ENCODE measurements around the gene SP6.

SP6 gene

GRCh38 chr17:47811709-47812108 is 39.3 kb downstream of the SP6 start:
- CTCF ChIA-PET, result interaction anchor here (0.8 kb wide), 1 partner anchor 79 kb away, joined by 3 read pairs; the partner anchor contains the start of gene TBX21
- POLR2A ChIA-PET, result no interaction called here
- TF ChIP-seq CTCF (IDR thresholded peaks at IDR 0.05; ENCODE audit: control extremely low read depth, extremely low read depth, low read depth, missing control alignments), result no peak
- no peak for DNase-seq (ENCODE audit: extremely low spot score)

GRCh38 chr17:47810901-47811635 is 39.9 kb downstream of the SP6 start:
- no peak for TF ChIP-seq CTCF (IDR thresholded peaks at IDR 0.05; ENCODE audit: control extremely low read depth, extremely low read depth, low read depth, missing control alignments)
- ChIA-PET CTCF (no interaction called here), POLR2A (no interaction called here)
- DNase-seq (ENCODE audit: extremely low spot score), result no peak

- no peak for TF ChIP-seq CTCF (IDR thresholded peaks at IDR 0.05; ENCODE audit: control extremely low read depth, extremely low read depth, low read depth, missing control alignments)
- DNase-seq (ENCODE audit: extremely low spot score), result peak; percentile 66
- CTCF ChIA-PET, result interaction anchor here (1.2 kb wide), 1 partner anchor 81 kb away, joined by 4 read pairs; no protein-coding TSS in a partner anchor
- POLR2A ChIA-PET, result no interaction called here
These were observed 40.7 kb downstream of the SP6 start for GRCh38 chr17:47810200-47810821.

GRCh38 chr17:47808830-47809480 is 42.0 kb downstream of the SP6 start:
- CTCF ChIA-PET, result no interaction called here
- no peak for DNase-seq (ENCODE audit: extremely low spot score)
- POLR2A ChIA-PET, result no interaction called here
- TF ChIP-seq CTCF (IDR thresholded peaks at IDR 0.05; ENCODE audit: control extremely low read depth, extremely low read depth, low read depth, missing control alignments), result no peak

GRCh38 chr17:47808036-47808829 is 42.7 kb downstream of the SP6 start:
- POLR2A ChIA-PET, result no interaction called here
- CTCF ChIA-PET, result interaction anchor here (0.6 kb wide), 1 partner anchor 109 kb away, joined by 3 read pairs; no protein-coding TSS in a partner anchor
- no peak for TF ChIP-seq CTCF (IDR thresholded peaks at IDR 0.05; ENCODE audit: control extremely low read depth, extremely low read depth, low read depth, missing control alignments)
- no peak for DNase-seq (ENCODE audit: extremely low spot score)

- ChIA-PET CTCF (interaction anchor here (0.6 to 1.0 kb wide), 2 partner anchors 22 to 108 kb away, joined by 3 to 4 read pairs; no protein-coding TSS in a partner anchor), POLR2A (no interaction called here)
- no peak for TF ChIP-seq CTCF (IDR thresholded peaks at IDR 0.05; ENCODE audit: control extremely low read depth, extremely low read depth, low read depth, missing control alignments)
- DNase-seq (ENCODE audit: extremely low spot score), result no peak
These were observed 43.5 kb downstream of the SP6 start for GRCh38 chr17:47807421-47807820.

Measured in GM10248 (cell line).